ENCODE results near the gene GIGYF2.

- TF ChIP-seq, protein P1, sequence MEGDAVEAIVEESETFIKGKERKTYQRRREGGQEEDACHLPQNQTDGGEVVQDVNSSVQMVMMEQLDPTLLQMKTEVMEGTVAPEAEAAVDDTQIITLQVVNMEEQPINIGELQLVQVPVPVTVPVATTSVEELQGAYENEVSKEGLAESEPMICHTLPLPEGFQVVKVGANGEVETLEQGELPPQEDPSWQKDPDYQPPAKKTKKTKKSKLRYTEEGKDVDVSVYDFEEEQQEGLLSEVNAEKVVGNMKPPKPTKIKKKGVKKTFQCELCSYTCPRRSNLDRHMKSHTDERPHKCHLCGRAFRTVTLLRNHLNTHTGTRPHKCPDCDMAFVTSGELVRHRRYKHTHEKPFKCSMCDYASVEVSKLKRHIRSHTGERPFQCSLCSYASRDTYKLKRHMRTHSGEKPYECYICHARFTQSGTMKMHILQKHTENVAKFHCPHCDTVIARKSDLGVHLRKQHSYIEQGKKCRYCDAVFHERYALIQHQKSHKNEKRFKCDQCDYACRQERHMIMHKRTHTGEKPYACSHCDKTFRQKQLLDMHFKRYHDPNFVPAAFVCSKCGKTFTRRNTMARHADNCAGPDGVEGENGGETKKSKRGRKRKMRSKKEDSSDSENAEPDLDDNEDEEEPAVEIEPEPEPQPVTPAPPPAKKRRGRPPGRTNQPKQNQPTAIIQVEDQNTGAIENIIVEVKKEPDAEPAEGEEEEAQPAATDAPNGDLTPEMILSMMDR (conservative IDR thresholded peaks at IDR 0.05), result no peak
- no peak for TF ChIP-seq ZFX (IDR thresholded peaks at IDR 0.05)
These were observed 196.7 kb downstream of the GIGYF2 start for GRCh38 chr2:232893834-232894233.
